Activated naive CD4-positive, alpha-beta T cell (primary cell): ENCODE measurements around the gene SERPINE2.

Source experiments
- DNase-seq, 4 experiments: peaks; one replicate each; lab custom pipeline; 2025; lab: John Stamatoyannopoulos, UW

The SERPINE2 gene

GRCh38 chr2:224039080-224039769, at the start of gene SERPINE2:
TSS of gene SERPINE2 (minus strand) at chr2:224039286. CDS start at chr2:224001900, 37,386 bp downstream.
- peak; percentile 10 to 62 (median 32) for DNase-seq

- DNase-seq: no peak
Measured at GRCh38 chr2:224086226-224086914, 47.3 kb upstream of the SERPINE2 start.

- no peak for DNase-seq
Measured at GRCh38 chr2:224085811-224086210, 46.7 kb upstream of the SERPINE2 start.

GRCh38 chr2:224085246-224085645, 46.2 kb upstream of the SERPINE2 start:
- no peak for DNase-seq

GRCh38 chr2:224084266-224084892, 45.3 kb upstream of the SERPINE2 start:
- DNase-seq: no peak

GRCh38 chr2:224083638-224084037, 44.6 kb upstream of the SERPINE2 start:
- DNase-seq: no peak

- no peak for DNase-seq
Measured at GRCh38 chr2:224078656-224079055, 39.6 kb upstream of the SERPINE2 start.

GRCh38 chr2:224077773-224078507, 38.9 kb upstream of the SERPINE2 start:
- no peak for DNase-seq

- DNase-seq: no peak
Measured at GRCh38 chr2:224075588-224075987, 36.5 kb upstream of the SERPINE2 start.

- no peak for DNase-seq
Measured at GRCh38 chr2:224073676-224074075, 34.6 kb upstream of the SERPINE2 start.

- DNase-seq: no peak
Measured at GRCh38 chr2:224072541-224073188, 33.6 kb upstream of the SERPINE2 start.

- DNase-seq: no peak
Measured at GRCh38 chr2:224069172-224069571, 30.1 kb upstream of the SERPINE2 start.

GRCh38 chr2:224063298-224063648, 24.2 kb upstream of the SERPINE2 start:
- DNase-seq: no peak

- no peak for DNase-seq
Measured at GRCh38 chr2:224062481-224063297, 23.6 kb upstream of the SERPINE2 start.

GRCh38 chr2:224060783-224061482, 21.8 kb upstream of the SERPINE2 start:
- DNase-seq: no peak

GRCh38 chr2:224059178-224059577, 20.1 kb upstream of the SERPINE2 start:
- DNase-seq: no peak

GRCh38 chr2:224058048-224058775, 19.1 kb upstream of the SERPINE2 start:
- DNase-seq: no peak

- no peak for DNase-seq
Measured at GRCh38 chr2:224056889-224057288, 17.8 kb upstream of the SERPINE2 start.

- DNase-seq: no peak
Measured at GRCh38 chr2:224055101-224055500, 16.0 kb upstream of the SERPINE2 start.

- no peak for DNase-seq
Measured at GRCh38 chr2:224046752-224047151, 7.7 kb upstream of the SERPINE2 start.
